Fibroblast of lung (primary cell): ENCODE measurements around the gene TIMP2.

ENCODE experiments used
- CTCF ChIP-seq, 2 donors: IDR thresholded peaks in 1 of 2; conservative IDR thresholded peaks in 1 of 2; 1 replicate in 1 of 2; 2 replicates in 1 of 2; pipeline ENCODE4 v1.5.1; 2011 to 2012; ENCODE audit warnings: low read length in 2 of 2, control low read depth in 1 of 2, inconsistent platforms in 1 of 2, low read depth in 1 of 2, mild to moderate bottlenecking in 1 of 2
- EZH2 ChIP-seq: IDR thresholded peaks from 2 replicates; pipeline ENCODE4 v1.5.1; 2012; ENCODE audit warnings: low read length, control low read depth, mild to moderate bottlenecking; ENCODE audit errors: missing control alignments

- no peak for TF ChIP-seq EZH2
- peak; percentile 21 to 28 for TF ChIP-seq CTCF (conservative IDR thresholded peaks at IDR 0.05 in 1 of 2, IDR thresholded peaks at IDR 0.05 in 1 of 2; ENCODE audit: low read depth in 1 of 2, low read length in 2 of 2)
These were observed 72.5 kb downstream of the TIMP2 start for GRCh38 chr17:78852709-78853121.
